ENCODE measurements around the gene CHCHD1.

CHCHD1 gene

GRCh38 chr10:73744664-73744975 is 37.2 kb upstream of the CHCHD1 start:
- H3K27me3 ChIP-seq (replicated peaks; ENCODE audit: control insufficient read depth, insufficient read depth, low read length, poor library complexity, severe bottlenecking) = no peaks in the 10 kb centered on the region
- peak overlapping the region; percentile 95 for H3K4me3 ChIP-seq (ENCODE audit: insufficient read depth, low read depth, low read length, poor library complexity, severe bottlenecking)
- no peaks in the 10 kb centered on the region for H3K9me3 ChIP-seq (ENCODE audit: control insufficient read depth, low read length)
- H3K27ac ChIP-seq (ENCODE audit: insufficient read depth, low read length, poor library complexity, severe bottlenecking) = peak overlapping the region; percentile 90
- peaks cover 15% of the 10 kb centered on the region for H3K36me3 ChIP-seq (ENCODE audit: control insufficient read depth, insufficient read depth, low read length)
- H3K4me1 ChIP-seq (ENCODE audit: control insufficient read depth, insufficient read depth, low read length, poor library complexity, severe bottlenecking) = peaks cover 5% of the 10 kb centered on the region
- DNase-seq = peak in 1 of 3 donors; percentile 52

- Histone ChIP-seq H3K4me3 (ENCODE audit: insufficient read depth, low read depth, low read length, poor library complexity, severe bottlenecking) (no peak overlapping the region), H3K9me3 (ENCODE audit: control insufficient read depth, low read length) (no peaks in the 10 kb centered on the region), H3K36me3 (ENCODE audit: control insufficient read depth, insufficient read depth, low read length) (peaks cover 34% of the 10 kb centered on the region), H3K27me3 (replicated peaks; ENCODE audit: control insufficient read depth, insufficient read depth, low read length, poor library complexity, severe bottlenecking) (no peaks in the 10 kb centered on the region), H3K4me1 (ENCODE audit: control insufficient read depth, insufficient read depth, low read length, poor library complexity, severe bottlenecking) (peaks cover 5% of the 10 kb centered on the region), H3K27ac (ENCODE audit: insufficient read depth, low read length, poor library complexity, severe bottlenecking) (no peak overlapping the region)
- no peak for DNase-seq
Measured at GRCh38 chr10:73746721-73747120, 35.1 kb upstream of the CHCHD1 start.

GRCh38 chr10:73750819-73751218 is 31.0 kb upstream of the CHCHD1 start:
- Histone ChIP-seq H3K4me3 (ENCODE audit: insufficient read depth, low read depth, low read length, poor library complexity, severe bottlenecking) (no peak overlapping the region), H3K4me1 (ENCODE audit: control insufficient read depth, insufficient read depth, low read length, poor library complexity, severe bottlenecking) (no peaks in the 10 kb centered on the region), H3K9me3 (ENCODE audit: control insufficient read depth, low read length) (no peaks in the 10 kb centered on the region), H3K27me3 (replicated peaks; ENCODE audit: control insufficient read depth, insufficient read depth, low read length, poor library complexity, severe bottlenecking) (no peaks in the 10 kb centered on the region), H3K36me3 (ENCODE audit: control insufficient read depth, insufficient read depth, low read length) (peaks cover 68% of the 10 kb centered on the region), H3K27ac (ENCODE audit: insufficient read depth, low read length, poor library complexity, severe bottlenecking) (no peak overlapping the region)
- DNase-seq = no peak

- Histone ChIP-seq H3K27me3 (replicated peaks; ENCODE audit: control insufficient read depth, insufficient read depth, low read length, poor library complexity, severe bottlenecking) (no peaks in the 10 kb centered on the region), H3K4me1 (ENCODE audit: control insufficient read depth, insufficient read depth, low read length, poor library complexity, severe bottlenecking) (peaks cover 15% of the 10 kb centered on the region), H3K4me3 (ENCODE audit: insufficient read depth, low read depth, low read length, poor library complexity, severe bottlenecking) (no peak overlapping the region), H3K36me3 (ENCODE audit: control insufficient read depth, insufficient read depth, low read length) (peaks cover 59% of the 10 kb centered on the region), H3K9me3 (ENCODE audit: control insufficient read depth, low read length) (no peaks in the 10 kb centered on the region), H3K27ac (ENCODE audit: insufficient read depth, low read length, poor library complexity, severe bottlenecking) (no peak overlapping the region)
- DNase-seq = no peak
Measured at GRCh38 chr10:73756183-73756582, 25.7 kb upstream of the CHCHD1 start.

GRCh38 chr10:73758704-73759511 is 22.9 kb upstream of the CHCHD1 start:
- DNase-seq = no peak
- peaks cover 15% of the 10 kb centered on the region for H3K4me1 ChIP-seq (ENCODE audit: control insufficient read depth, insufficient read depth, low read length, poor library complexity, severe bottlenecking)
- H3K27ac ChIP-seq (ENCODE audit: insufficient read depth, low read length, poor library complexity, severe bottlenecking) = peak overlapping the region; percentile 9
- H3K27me3 ChIP-seq (replicated peaks; ENCODE audit: control insufficient read depth, insufficient read depth, low read length, poor library complexity, severe bottlenecking) = no peaks in the 10 kb centered on the region
- peaks cover 61% of the 10 kb centered on the region for H3K36me3 ChIP-seq (ENCODE audit: control insufficient read depth, insufficient read depth, low read length)
- no peaks in the 10 kb centered on the region for H3K9me3 ChIP-seq (ENCODE audit: control insufficient read depth, low read length)
- no peak overlapping the region for H3K4me3 ChIP-seq (ENCODE audit: insufficient read depth, low read depth, low read length, poor library complexity, severe bottlenecking)

- DNase-seq = peak; percentile 52 to 72 (median 72)
Measured at GRCh38 chr10:73759512-73760115, 22.2 kb upstream of the CHCHD1 start.

GRCh38 chr10:73761781-73762180 is 20.1 kb upstream of the CHCHD1 start:
- Histone ChIP-seq H3K27ac (ENCODE audit: insufficient read depth, low read length, poor library complexity, severe bottlenecking) (no peak overlapping the region), H3K4me3 (ENCODE audit: insufficient read depth, low read depth, low read length, poor library complexity, severe bottlenecking) (no peak overlapping the region), H3K4me1 (ENCODE audit: control insufficient read depth, insufficient read depth, low read length, poor library complexity, severe bottlenecking) (peaks cover 15% of the 10 kb centered on the region), H3K27me3 (replicated peaks; ENCODE audit: control insufficient read depth, insufficient read depth, low read length, poor library complexity, severe bottlenecking) (no peaks in the 10 kb centered on the region), H3K9me3 (ENCODE audit: control insufficient read depth, low read length) (no peaks in the 10 kb centered on the region), H3K36me3 (ENCODE audit: control insufficient read depth, insufficient read depth, low read length) (peaks cover 73% of the 10 kb centered on the region)
- no peak for DNase-seq

More at GRCh38 chr10:73759512-73760115, 22.2 kb upstream of the CHCHD1 start:
- Histone ChIP-seq H3K9me3 (ENCODE audit: control insufficient read depth, low read length) (no peaks in the 10 kb centered on the region), H3K27ac (ENCODE audit: insufficient read depth, low read length, poor library complexity, severe bottlenecking) (peak overlapping the region; percentile 9), H3K27me3 (replicated peaks; ENCODE audit: control insufficient read depth, insufficient read depth, low read length, poor library complexity, severe bottlenecking) (no peaks in the 10 kb centered on the region), H3K4me1 (ENCODE audit: control insufficient read depth, insufficient read depth, low read length, poor library complexity, severe bottlenecking) (peaks cover 15% of the 10 kb centered on the region), H3K4me3 (ENCODE audit: insufficient read depth, low read depth, low read length, poor library complexity, severe bottlenecking) (no peak overlapping the region), H3K36me3 (ENCODE audit: control insufficient read depth, insufficient read depth, low read length) (peaks cover 61% of the 10 kb centered on the region)

- no peaks in the 10 kb centered on the region for H3K9me3 ChIP-seq (ENCODE audit: control insufficient read depth, low read length)
- peaks cover 15% of the 10 kb centered on the region for H3K4me1 ChIP-seq (ENCODE audit: control insufficient read depth, insufficient read depth, low read length, poor library complexity, severe bottlenecking)
- H3K27me3 ChIP-seq (replicated peaks; ENCODE audit: control insufficient read depth, insufficient read depth, low read length, poor library complexity, severe bottlenecking) = no peaks in the 10 kb centered on the region
- no peak overlapping the region for H3K4me3 ChIP-seq (ENCODE audit: insufficient read depth, low read depth, low read length, poor library complexity, severe bottlenecking)
- no peak for DNase-seq
- H3K36me3 ChIP-seq (ENCODE audit: control insufficient read depth, insufficient read depth, low read length) = peaks cover 82% of the 10 kb centered on the region
- peak overlapping the region; percentile 59 for H3K27ac ChIP-seq (ENCODE audit: insufficient read depth, low read length, poor library complexity, severe bottlenecking)
Measured at GRCh38 chr10:73762915-73763314, 18.9 kb upstream of the CHCHD1 start.

- H3K27ac ChIP-seq (ENCODE audit: insufficient read depth, low read length, poor library complexity, severe bottlenecking) = peak overlapping the region; percentile 59
- H3K4me3 ChIP-seq (ENCODE audit: insufficient read depth, low read depth, low read length, poor library complexity, severe bottlenecking) = no peak overlapping the region
- DNase-seq = peak in 2 of 3 donors; percentile 17 to 44
- H3K27me3 ChIP-seq (replicated peaks; ENCODE audit: control insufficient read depth, insufficient read depth, low read length, poor library complexity, severe bottlenecking) = no peaks in the 10 kb centered on the region
- H3K9me3 ChIP-seq (ENCODE audit: control insufficient read depth, low read length) = no peaks in the 10 kb centered on the region
- H3K4me1 ChIP-seq (ENCODE audit: control insufficient read depth, insufficient read depth, low read length, poor library complexity, severe bottlenecking) = peaks cover 15% of the 10 kb centered on the region
- peaks cover 84% of the 10 kb centered on the region for H3K36me3 ChIP-seq (ENCODE audit: control insufficient read depth, insufficient read depth, low read length)
Measured at GRCh38 chr10:73763343-73763742, 18.5 kb upstream of the CHCHD1 start.

- H3K27me3 ChIP-seq (replicated peaks; ENCODE audit: control insufficient read depth, insufficient read depth, low read length, poor library complexity, severe bottlenecking) = no peaks in the 10 kb centered on the region
- no peak for DNase-seq
- no peak overlapping the region for H3K4me3 ChIP-seq (ENCODE audit: insufficient read depth, low read depth, low read length, poor library complexity, severe bottlenecking)
- H3K9me3 ChIP-seq (ENCODE audit: control insufficient read depth, low read length) = no peaks in the 10 kb centered on the region
- peaks cover 11% of the 10 kb centered on the region for H3K4me1 ChIP-seq (ENCODE audit: control insufficient read depth, insufficient read depth, low read length, poor library complexity, severe bottlenecking)
- H3K27ac ChIP-seq (ENCODE audit: insufficient read depth, low read length, poor library complexity, severe bottlenecking) = no peak overlapping the region
- peaks cover 85% of the 10 kb centered on the region for H3K36me3 ChIP-seq (ENCODE audit: control insufficient read depth, insufficient read depth, low read length)
Measured at GRCh38 chr10:73765066-73765465, 16.8 kb upstream of the CHCHD1 start.

Data from effector memory CD4-positive, alpha-beta T cell (primary cell).